Nasal cavity respiratory epithelium epithelial cell of viscerocranial mucosa (primary cell): ENCODE measurements around the gene SPANXB1. TPM values are rescaled to one million over a fixed set of nuclear protein-coding genes. Genes with fewer than 3 reads are reported as not detected.

Experiments used
- total RNA-seq: library from RNA; depleted of rRNA; stranded (reverse); fragments of >200 nt; gene quantifications from 2 replicates; pipeline ENCODE4 v1.2.3, GENCODE V29; 2014

The SPANXB1 gene
- total RNA-seq: not detected in 2 replicates

DNA sequence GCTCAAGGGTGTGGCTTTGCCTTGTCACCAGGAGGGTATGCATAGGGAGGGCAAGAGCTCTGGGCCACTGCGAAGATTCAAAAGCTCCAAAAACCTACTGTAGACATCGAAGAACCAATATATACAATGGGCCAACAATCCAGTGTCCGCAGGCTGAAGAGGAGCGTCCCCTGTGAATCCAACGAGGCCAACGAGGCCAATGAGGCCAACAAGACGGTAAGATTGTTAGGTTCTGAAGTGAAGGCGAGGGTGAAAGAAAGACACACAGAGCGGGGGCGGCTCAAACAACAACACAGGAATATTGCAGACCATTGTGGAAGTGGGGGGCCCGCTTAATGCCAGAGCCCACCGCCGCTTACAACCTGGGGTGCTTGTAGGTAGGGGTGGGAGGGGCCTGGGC lies at the start of gene SPANXB1:
Gene SPANXB1 (plus strand): TSS at position 27 of the 400 bp plus-strand sequence. CDS start 100 bp downstream, at position 127.

Other genes with a start within 250 kb of the SPANXB1 start
- gene LDOC1, start 174.5 kb downstream of the SPANXB1 start, total RNA-seq: 1.4 and 7.4 TPM in 2 replicates
- gene SPANXC, start 239.9 kb downstream of the SPANXB1 start, total RNA-seq: not detected in 2 replicates